ENCODE measurements around the gene TAOK3. TPM values are rescaled to one million over a fixed set of nuclear protein-coding genes. Genes with fewer than 3 reads are reported as not detected.

The TAOK3 gene
- total RNA-seq, 1 experiment from 2014 or later, result 10.6 TPM

GRCh38 chr12:118101051-118101450 lies 271.7 kb downstream of the TAOK3 start:
- DNase-seq (ENCODE audit: low read depth), result no peak

Other genes starting within 250 kb of the TAOK3 start
- 154 and 185 TPM in 2 replicates for gene PEBP1, start 236.8 kb downstream of the TAOK3 start, total RNA-seq (2014; rRNA removed; shearing (Covaris generic))
- 22.1 and 33.5 TPM in 2 replicates for gene SUDS3, start 3.6 kb upstream of the TAOK3 start, total RNA-seq (2014; rRNA removed; shearing (Covaris generic))

Data from HT1080 (cell line).